CD1c-positive myeloid dendritic cell (primary cell): ENCODE measurements around the gene NEDD4L.

Source experiments
- DNase-seq: peaks from one replicate; pipeline ENCODE4 v3.0.0-alpha.2; 2016; ENCODE audit errors: extremely low spot score

Gene NEDD4L

GRCh38 chr18:58118536-58118935 is 74.5 kb downstream of the NEDD4L start:
- DNase-seq, result no peak

DNA sequence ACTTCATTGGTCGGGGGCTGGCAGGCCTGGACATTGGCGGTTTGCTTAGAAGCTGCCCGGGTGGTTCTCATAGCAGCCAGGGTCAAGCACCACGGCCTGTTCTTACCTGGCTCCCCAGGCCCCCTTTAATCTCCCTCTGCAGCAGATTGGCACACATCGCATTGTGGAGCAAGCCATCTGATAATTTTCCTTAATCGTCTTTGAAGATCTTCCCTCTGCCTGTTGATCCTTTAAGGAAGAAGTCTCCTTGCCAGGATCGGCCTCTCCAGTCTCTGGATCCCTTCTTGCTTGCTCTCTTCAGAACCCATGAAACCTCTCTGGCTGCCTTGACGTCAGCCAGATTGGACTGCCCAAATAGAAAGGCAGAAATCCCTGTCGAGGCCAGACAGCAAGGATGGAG is 75.8 kb downstream of the NEDD4L start:
- no peak for DNase-seq

DNA sequence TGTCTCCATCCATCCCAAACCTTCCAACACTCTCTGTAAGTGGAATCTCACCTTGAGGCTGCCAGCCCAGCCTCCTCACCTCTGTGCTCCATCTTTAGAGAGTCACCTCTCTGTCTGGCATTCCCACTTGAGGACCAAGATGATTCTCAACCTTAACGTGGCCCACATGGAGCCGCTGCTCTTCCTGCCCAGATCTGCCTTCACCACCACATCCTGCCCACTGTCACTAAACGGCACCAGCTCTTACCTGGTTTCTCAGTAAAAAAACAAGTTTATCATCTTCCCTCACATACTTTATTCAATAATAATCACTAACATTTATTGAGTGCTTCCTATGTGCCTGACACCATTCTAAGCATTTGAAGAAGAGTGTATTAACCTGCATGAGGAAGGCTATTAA is 80.4 kb downstream of the NEDD4L start:
- no peak for DNase-seq

DNA sequence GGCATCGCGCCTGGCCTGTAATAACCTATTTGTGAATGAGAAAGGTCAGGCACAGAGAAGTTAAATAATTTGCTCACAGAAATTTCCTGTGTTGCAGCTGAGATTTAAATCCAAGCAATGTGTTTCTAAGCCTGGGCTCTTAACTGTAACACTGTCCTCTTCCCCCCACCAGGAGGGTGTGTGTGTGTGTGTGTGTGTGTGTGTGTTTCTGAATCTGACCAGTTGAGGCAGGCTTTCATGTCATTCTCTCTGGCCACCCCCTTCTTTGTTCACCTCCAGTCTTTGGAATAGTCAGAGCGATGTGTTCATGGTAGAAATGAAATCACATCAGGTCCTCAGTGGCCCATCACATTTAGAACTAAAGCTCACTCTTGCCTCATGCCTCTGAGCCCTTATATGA is 81.2 kb downstream of the NEDD4L start:
- DNase-seq, result no peak

DNA sequence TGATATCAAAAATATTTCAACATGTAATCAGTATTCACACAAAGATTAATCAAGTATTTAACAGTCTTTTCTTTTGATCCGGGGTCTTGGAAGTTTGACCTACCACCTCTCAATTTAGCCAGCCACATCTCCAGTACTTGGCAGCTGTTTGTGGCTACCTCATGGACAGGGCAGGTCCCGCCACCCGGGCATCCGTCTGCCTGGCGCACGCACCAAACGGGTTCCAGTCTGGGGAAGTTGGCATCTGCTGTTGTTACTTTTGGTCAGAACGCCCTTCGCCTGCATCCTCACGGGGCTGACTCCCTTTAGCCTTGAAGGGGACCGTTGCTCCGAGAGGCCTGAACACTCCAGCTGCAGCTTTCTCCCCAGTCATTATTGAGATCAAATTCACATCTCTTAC is 81.7 kb downstream of the NEDD4L start:
- no peak for DNase-seq

DNA sequence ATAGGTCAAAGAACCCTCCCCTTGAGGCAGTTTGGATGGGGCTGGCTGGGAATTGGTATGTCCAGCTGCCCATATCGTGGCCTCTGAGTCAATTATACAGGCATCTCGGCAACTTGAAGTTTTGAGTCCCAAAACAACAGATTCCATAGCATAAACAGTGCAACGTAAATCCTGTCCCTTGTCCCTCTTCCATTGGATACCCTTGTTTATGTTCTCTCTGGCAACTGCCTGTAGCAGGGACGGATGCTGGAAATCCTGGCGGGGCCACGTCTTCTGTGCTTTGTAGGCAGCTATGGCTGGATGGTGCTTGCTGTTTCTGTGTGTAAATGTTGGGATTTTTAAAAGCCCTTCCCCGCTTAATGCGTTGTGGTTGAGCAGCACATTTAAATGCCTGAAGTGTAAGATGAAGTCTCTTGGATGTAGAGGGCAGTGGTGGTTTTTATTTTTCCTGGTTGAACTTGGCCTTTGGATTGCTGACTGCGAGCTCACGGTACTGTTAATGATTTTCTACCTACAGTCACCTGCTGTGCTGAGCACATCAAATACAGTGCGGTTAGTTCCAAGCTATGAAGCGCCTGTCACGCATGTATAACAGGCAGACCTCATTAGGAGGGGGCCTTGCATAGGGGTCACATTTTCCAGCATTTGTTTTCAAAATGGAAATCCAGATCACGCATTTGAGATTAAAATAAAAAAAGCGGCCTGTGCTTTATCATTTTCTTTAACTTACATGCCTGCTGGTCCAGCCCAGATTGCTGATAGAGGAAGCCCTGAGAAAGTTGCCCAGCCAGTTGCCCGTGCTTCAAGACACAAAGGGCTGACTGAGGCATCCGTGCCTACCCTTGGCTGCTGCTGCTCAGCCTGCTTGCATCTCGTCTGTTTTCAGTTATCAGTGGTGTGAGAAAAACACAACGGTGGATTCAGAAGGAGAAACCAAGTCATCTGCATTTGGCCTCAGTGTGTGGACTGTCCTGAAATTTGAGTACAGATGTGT is 84.7 kb downstream of the NEDD4L start:
- no peak for DNase-seq

GRCh38 chr18:58132595-58133261 is 88.7 kb downstream of the NEDD4L start:
- DNase-seq, result no peak

- no peak for DNase-seq
These were observed 91.2 kb downstream of the NEDD4L start for GRCh38 chr18:58135183-58135641.

DNA sequence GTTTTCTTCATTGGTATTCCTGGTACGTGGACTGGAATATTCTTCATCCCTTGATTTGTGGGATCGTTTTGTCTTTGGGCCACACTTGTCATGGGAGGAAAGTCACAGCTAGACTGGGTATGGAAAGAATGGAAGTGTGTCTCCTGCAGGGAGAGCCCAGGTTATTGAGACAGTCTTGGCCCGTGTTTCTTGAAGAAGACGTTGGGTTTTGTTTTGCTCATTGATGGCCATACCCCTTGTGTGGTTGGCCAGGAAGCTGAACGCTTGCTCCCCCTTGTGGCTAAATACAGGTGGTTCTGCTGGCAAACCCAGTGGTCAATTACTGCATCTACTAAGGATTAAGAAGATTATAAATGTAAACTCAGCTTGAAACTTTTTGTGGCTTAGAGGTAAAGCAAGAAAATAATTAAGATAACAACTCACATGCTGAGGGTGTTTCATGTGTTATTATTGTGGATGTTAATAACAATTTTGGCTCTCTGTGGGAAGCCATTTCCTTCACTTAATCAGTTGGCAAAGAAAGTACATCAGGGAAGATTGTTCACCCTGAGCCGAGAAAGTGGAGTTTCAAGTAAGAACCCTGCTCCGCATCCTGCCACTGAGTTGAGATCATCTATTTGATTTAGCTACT is 91.8 kb downstream of the NEDD4L start:
- peak; percentile 70 for DNase-seq

DNA sequence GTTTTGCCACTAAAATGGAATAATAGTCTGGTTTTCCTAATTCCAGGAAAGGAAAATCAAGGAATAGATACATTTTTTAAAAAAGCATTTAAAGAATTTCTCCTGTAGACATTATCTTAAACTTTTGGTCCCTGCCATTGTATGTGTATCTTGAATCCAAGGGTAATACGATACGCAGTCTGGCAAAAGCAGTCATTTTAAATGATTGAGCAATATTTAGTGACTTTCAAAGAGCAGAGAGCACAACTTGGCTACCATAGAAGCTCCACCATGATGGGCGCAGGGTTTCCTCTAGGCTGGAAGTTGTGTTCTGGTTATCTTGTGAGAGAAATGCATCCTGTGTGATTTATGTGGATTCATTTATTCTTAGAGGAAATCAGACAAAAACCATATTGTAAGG is 92.9 kb downstream of the NEDD4L start:
- no peak for DNase-seq

DNA sequence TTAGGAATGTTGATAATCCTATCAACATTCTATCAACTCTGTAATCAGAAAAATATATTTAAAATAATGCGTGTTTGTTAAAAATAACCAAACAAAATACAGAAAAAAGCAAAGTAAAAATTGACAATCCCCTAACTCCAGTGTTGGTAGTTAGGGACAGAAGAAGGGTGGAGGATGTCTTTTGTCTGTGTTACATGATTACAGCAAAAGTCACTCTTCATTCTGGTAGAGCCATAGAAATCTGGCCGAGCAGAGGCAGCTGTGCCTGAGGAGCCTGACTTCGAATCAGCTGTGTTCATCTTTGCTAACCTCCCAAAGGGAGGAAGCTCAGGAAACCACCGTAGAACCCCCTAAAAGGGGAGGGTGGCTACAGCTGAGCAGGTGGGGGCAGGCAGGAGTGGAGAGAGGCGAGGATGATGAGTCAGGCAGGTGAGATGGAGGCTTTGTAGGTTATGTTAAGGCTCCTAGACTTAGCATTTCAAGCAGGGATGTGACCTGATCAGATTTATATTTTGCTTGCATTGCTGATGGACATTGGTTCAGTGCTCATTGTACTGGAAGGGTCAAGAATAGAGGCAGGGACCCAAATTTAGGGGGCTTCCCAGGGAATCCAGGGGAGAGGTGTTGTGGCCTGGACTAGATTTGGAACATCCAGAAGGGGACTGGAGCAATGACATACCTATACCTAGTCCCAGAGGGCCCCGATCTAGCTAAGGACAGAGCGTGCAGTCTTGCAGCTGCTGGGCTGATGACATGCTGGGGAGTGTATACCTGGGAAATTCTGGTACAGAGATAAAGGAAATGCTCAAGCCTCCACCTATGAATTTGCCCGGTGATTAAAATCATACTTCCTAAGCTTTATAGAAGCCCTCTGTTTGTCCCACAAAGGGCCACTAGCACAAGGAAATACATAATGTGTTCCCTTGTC is 95.7 kb downstream of the NEDD4L start:
- DNase-seq, result no peak

GRCh38 chr18:58140387-58141325 is 96.6 kb downstream of the NEDD4L start:
- DNase-seq, result no peak

DNA sequence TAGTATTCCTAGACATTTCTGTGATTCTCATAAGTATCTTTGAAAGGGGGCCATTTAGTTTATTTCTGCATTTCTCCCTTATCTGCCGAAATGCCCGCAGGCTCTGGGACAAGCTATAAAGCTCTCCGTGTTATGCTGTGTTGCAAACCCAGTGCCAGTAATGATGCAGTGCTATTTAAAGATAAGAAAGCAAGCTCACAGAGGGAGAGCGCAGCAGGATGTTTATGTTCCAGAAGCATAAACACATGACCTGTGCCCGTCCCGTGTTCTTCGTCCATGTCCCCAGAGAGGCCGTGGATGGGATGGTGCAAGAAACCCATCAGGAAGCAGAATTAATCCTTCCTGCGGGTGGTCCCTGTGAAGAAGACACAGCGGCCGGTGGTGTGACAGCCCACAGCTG is 99.4 kb downstream of the NEDD4L start:
- DNase-seq, result no peak

- no peak for DNase-seq
These were observed 100.1 kb downstream of the NEDD4L start for GRCh38 chr18:58144106-58144505.

- DNase-seq, result no peak
These were observed 100.8 kb downstream of the NEDD4L start for GRCh38 chr18:58144671-58145285.

GRCh38 chr18:58146099-58146498 is 102.1 kb downstream of the NEDD4L start:
- DNase-seq, result no peak

GRCh38 chr18:58148954-58149471 is 105.0 kb downstream of the NEDD4L start:
- DNase-seq, result peak; percentile 32

DNA sequence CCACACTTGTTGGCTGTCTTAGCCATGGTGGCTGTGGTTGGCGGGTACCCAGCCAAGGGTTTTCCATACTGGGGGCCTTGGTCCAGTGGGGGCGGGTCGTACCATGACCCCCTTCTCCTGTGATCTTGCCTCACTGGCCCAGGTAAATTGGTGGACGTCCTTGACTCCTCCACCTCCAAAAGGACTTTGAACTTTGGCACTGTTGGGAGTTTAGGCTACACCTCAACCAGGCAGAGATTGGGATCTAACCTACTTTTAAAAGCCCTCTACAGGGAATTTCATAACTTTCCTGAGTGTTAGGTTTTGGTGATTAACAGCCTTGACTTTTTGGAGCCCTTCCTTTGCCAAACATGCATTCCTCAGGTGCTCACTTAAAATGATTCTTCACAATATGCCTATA is 106.7 kb downstream of the NEDD4L start:
- DNase-seq, result no peak

DNA sequence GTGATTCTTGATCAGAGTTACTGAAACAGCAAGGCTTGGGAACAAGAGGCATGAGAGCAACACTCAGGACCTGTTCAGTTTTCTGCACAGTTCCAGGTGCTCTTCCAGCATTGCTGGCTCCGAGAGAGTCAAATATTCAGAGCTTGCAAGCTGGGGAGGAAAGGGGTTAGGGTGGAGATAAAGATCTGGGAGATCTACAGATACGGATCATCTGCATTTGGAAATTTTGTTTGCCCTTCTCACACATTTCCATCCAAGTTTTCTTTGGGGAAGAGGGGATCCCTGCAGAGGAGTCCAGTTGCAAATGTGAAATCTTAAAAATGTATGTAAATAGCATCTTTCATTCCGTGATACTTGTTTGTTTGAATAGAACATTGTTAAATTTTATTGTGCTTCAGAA is 108.2 kb downstream of the NEDD4L start:
- DNase-seq, result no peak

GRCh38 chr18:58152891-58153290 is 108.9 kb downstream of the NEDD4L start:
- no peak for DNase-seq
